K562 (cell line): Measurements from ENCODE around the gene PHYH. TPM values are rescaled to one million over a fixed set of nuclear protein-coding genes. Genes with fewer than 3 reads are reported as not detected.

Experiments
- C11orf30 ChIP-seq: fragments of 450-650 bp; IDR thresholded peaks from 2 replicates; pipeline ENCODE4 v1.6.1; 2016; ENCODE audit warnings: low read depth, mild to moderate bottlenecking
- CHD1 ChIP-seq: fragments of 200-600 bp; sonication (generic); IDR thresholded peaks from one replicate; pipeline ENCODE4 v1.6.1; 2012; ENCODE audit warnings: mild to moderate bottlenecking, moderate library complexity, low read length, inconsistent platforms
- DACH1 ChIP-seq: fragments of 450-650 bp; IDR thresholded peaks from 2 replicates; pipeline ENCODE4 v1.6.1; 2018; ENCODE audit not compliant: partially characterized antibody
- GTF2B ChIP-seq: IDR thresholded peaks from 2 replicates; pipeline ENCODE4 v1.6.1; 2011; ENCODE audit not compliant: insufficient read length; ENCODE audit errors: extremely low read depth
- HMBOX1 ChIP-seq: sonication (generic); IDR thresholded peaks from 2 replicates; pipeline ENCODE4 v1.6.1; 2016
- MAFK ChIP-seq: IDR thresholded peaks from 2 replicates; pipeline ENCODE4 v1.6.1; 2011; ENCODE audit warnings: low read length, improper control_type of control experiment
- NFIC ChIP-seq: fragments of 450-650 bp; IDR thresholded peaks from 2 replicates; pipeline ENCODE4 v1.6.1; 2017; ENCODE audit warnings: mild to moderate bottlenecking, inconsistent platforms
- NR2C1 ChIP-seq, 2 experiments: fragments of 450-650 bp; IDR thresholded peaks; 2 replicates each; pipeline ENCODE4 v1.6.1; 2017; ENCODE audit warnings: mild to moderate bottlenecking in 2 of 2, antibody characterized with exemption in 1 of 2, inconsistent platforms in 1 of 2, missing compliant biosample characterization in 1 of 2, missing genetic modification characterization in 1 of 2
- PML ChIP-seq: IDR thresholded peaks from 2 replicates; pipeline ENCODE4 v1.6.1; 2012; ENCODE audit warnings: low read length, inconsistent platforms
- RBM17 ChIP-seq: fragments of 200-400 bp; formaldehyde crosslinking; IDR thresholded peaks from 2 replicates; pipeline ENCODE4 v1.6.1; 2017; ENCODE audit warnings: low read depth, mild to moderate bottlenecking, low read length, borderline replicate concordance
- RBM22 ChIP-seq: fragments of 200-400 bp; formaldehyde crosslinking; IDR thresholded peaks from 2 replicates; pipeline ENCODE4 v1.6.1; 2018; ENCODE audit warnings: low read length, low read depth; ENCODE audit not compliant: poor library complexity, severe bottlenecking
- SMARCA4 ChIP-seq: fragments of 450-650 bp; IDR thresholded peaks from 2 replicates; pipeline ENCODE4 v1.6.1; 2016
- SOX6 ChIP-seq: fragments of 450-650 bp; IDR thresholded peaks from 2 replicates; pipeline ENCODE4 v1.6.1; 2014; ENCODE audit warnings: mild to moderate bottlenecking
- STAT5A ChIP-seq: IDR thresholded peaks from 2 replicates; pipeline ENCODE4 v1.6.1; 2012; ENCODE audit warnings: low read length, inconsistent platforms, borderline replicate concordance
- VEZF1 ChIP-seq: fragments of 200-800 bp; sonication (Bioruptor generic); IDR thresholded peaks from 2 replicates; pipeline ENCODE4 v1.6.1; 2017; ENCODE audit warnings: missing genetic modification characterization, missing compliant biosample characterization
- ZMIZ1 ChIP-seq, 2 experiments: fragments of 150-350 bp in 1 of 2; IDR thresholded peaks; 2 replicates each; pipeline ENCODE4 v1.6.1; 2012 to 2016; ENCODE audit warnings: low read depth in 2 of 2, low read length in 2 of 2, mild to moderate bottlenecking in 1 of 2, moderate library complexity in 1 of 2
- ZNF165 ChIP-seq: fragments of 250-450 bp; sonication (Bioruptor Pico); IDR thresholded peaks from 2 replicates; pipeline ENCODE4 v1.4.0; 2020; ENCODE audit warnings: borderline replicate concordance
- ZNF3 ChIP-seq: fragments of 250-450 bp; sonication (Bioruptor Pico); IDR thresholded peaks from 2 replicates; pipeline ENCODE4 v1.5.0; 2021; ENCODE audit warnings: mild to moderate bottlenecking, moderate library complexity
- ZNF347 ChIP-seq: fragments of 450-650 bp; formaldehyde crosslinking; IDR thresholded peaks from 2 replicates; pipeline ENCODE4 v1.4.0; 2020; ENCODE audit warnings: low read depth, mild to moderate bottlenecking, moderate library complexity
- ZNF431 ChIP-seq: sonication (generic); formaldehyde crosslinking; IDR thresholded peaks from 2 replicates; pipeline ENCODE4 v1.8.0; 2022; ENCODE audit warnings: mild to moderate bottlenecking, missing genetic modification reagents
- ZNF436 ChIP-seq: fragments of 250-450, 450-650 bp; sonication (Bioruptor Pico); formaldehyde crosslinking; IDR thresholded peaks from 2 replicates; pipeline ENCODE4 v1.7.0; 2020; ENCODE audit warnings: mild to moderate bottlenecking
- ZNF644 ChIP-seq: fragments of 200-800 bp; sonication (Bioruptor generic); IDR thresholded peaks from 2 replicates; pipeline ENCODE4 v1.6.1; 2016; ENCODE audit warnings: low read depth, missing genetic modification characterization, missing compliant biosample characterization
- ZNF766 ChIP-seq: fragments of 200-800 bp; sonication (Bioruptor generic); conservative IDR thresholded peaks from 2 replicates; pipeline ENCODE4 v1.6.1; 2016; ENCODE audit warnings: missing genetic modification characterization, missing compliant biosample characterization
- polyA plus RNA-seq, 8 experiments: library from polyadenylated mRNA; depleted of rRNA in 4 of 8; stranded (reverse) in 5 of 8; unstranded in 3 of 8; fragments of >200 nt; fragmentation: Nextera tagmentation in 2 of 8; fragmentation: Illumina TruSeq in 1 of 8; extraction: Ambion mirVana in 2 of 8; extraction: Trizol in 1 of 8; gene quantifications; 2 replicates each; pipeline versions ENCODE4 v1.2.1 to v1.2.3, GENCODE V29; 2011 to 2014; ENCODE audit warnings: inconsistent platforms in 1 of 8, missing spikeins in 1 of 8
- total RNA-seq, 7 experiments: library from RNA; depleted of rRNA in 6 of 7; stranded (reverse); fragments of >200 nt in 6 of 7; fragmentation: Illumina TruSeq in 2 of 7; extraction: Trizol in 2 of 7; gene quantifications; 2 replicates each; pipeline versions ENCODE4 v1.2.1 to v1.2.3, GENCODE V29; 2011 to 2021; ENCODE audit warnings: low replicate concordance in 1 of 7

PHYH gene
- total and polyA plus RNA-seq, 9 of the 15 experiments (the other 6 are each of a cell fraction or from before 2014, with no cell fraction given), result 3.8 to 6.9 (median 5.7) TPM

- 0 out of 2 replicates have a peak, but pooled peaks have one; percentile 51 for TF ChIP-seq ZNF644 (tag)
- peak; percentile 73; the same call in 1 of the 2 replicates for TF ChIP-seq SOX6
- TF ChIP-seq GTF2B, result no peak
- peak; percentile 96 for TF ChIP-seq HMBOX1
- peak; percentile 85 for TF ChIP-seq DACH1
- no peak for TF ChIP-seq NR2C1 (IDR thresholded peaks at IDR 0.05)
- TF ChIP-seq NR2C1 (tag; IDR thresholded peaks at IDR 0.05), result peak; percentile 27; the same call in 1 of the 2 replicates
- peak; percentile 79 for TF ChIP-seq NFIC
- TF ChIP-seq C11orf30, result no peak
- TF ChIP-seq ZNF436, result no peak
- TF ChIP-seq SMARCA4, result peak; percentile 81
- no peak for TF ChIP-seq CHD1
- no peak for TF ChIP-seq ZNF347
- TF ChIP-seq MAFK, result no peak
- peak; percentile 64; the same call in 1 of the 2 replicates for TF ChIP-seq ZNF766 (CRISPR knock-in tag)
- peak in 1 of 2 experiments; percentile 36; a peak in 1 of 4 replicates for TF ChIP-seq ZMIZ1 (IDR thresholded peaks at IDR 0.05; ENCODE audit: low read depth in 2 of 2, low read length in 2 of 2)
- TF ChIP-seq ZNF165 (CRISPR knock-in tag), result no peak
- peak; percentile 78 for TF ChIP-seq PML
- no peak for TF ChIP-seq RBM22
- TF ChIP-seq ZNF431 (CRISPR knock-in tag), result no peak
- no peak for TF ChIP-seq RBM17
- TF ChIP-seq ZNF3 (CRISPR knock-in tag), result no peak
- TF ChIP-seq STAT5A, result peak; percentile 80
- peak; percentile 55; the same call in 1 of the 2 replicates for TF ChIP-seq VEZF1 (CRISPR knock-in tag)
Observed at GRCh38 chr10:13268841-13269240, 31.0 kb downstream of the PHYH start (continued).
